ENCODE data around the gene DEAF1. TPM values are rescaled to one million over a fixed set of nuclear protein-coding genes. Genes with fewer than 3 reads are reported as not detected.

The DEAF1 gene
- total RNA-seq, 1 experiment from 2014 or later = 139 TPM

DNA sequence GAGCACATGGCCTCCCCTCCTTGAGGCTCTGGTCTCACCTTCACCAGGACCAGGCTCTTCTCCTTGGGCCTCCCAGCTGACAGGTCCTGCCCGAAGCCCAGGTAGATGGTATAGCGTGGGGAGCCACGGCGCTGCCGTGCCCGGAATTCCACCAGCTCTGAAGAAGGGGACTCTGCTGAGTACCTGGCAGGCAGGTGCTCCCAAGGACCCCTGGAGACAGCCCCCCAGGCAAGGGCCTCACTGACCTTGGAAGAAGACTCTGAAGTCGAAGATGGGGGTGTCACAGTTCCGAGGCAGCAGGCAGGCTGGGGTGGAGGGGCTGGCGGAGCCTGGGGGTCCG lies 82.1 kb downstream of the DEAF1 start:
- DNase-seq (ENCODE audit: low spot score) = no peak

DNA sequence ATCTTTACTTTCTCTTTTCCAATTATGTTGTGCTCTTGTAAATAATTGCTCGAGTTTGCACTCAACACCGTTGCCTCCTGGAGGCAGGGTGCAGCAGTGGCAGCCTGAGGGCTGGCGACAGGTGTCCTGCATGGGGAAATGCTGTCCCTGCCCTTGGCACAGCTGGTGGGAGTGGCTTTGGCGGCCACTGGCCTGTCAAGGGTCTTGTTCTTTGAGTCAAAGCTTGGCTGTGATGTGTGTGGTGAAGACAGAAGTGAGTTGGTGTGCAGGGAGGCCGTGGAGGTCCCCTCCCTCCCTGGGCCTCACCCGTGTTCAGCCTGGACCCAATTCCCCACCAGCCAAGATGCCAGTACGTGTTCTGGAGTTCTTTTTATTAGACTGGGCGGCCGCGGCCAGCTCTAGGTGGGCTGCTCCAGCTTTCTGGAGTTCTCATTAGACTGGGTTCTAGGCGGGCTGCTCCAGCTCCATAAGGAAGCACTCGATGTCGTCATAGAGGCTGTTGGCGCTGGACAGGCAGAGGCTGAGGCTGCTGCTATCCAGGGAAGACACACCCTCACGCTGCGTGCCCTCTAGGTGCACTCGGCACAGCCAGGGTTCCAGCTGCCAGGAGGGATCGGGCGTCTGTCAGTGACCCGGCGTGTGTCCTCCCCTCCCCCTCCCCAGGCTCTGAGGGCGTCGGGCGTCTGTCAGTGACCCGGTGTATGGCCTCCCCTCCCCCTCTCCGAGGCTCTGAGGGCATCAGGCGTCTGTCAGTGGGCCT lies 82.6 kb downstream of the DEAF1 start:
- DNase-seq (ENCODE audit: low spot score) = peak; percentile 83

DNA sequence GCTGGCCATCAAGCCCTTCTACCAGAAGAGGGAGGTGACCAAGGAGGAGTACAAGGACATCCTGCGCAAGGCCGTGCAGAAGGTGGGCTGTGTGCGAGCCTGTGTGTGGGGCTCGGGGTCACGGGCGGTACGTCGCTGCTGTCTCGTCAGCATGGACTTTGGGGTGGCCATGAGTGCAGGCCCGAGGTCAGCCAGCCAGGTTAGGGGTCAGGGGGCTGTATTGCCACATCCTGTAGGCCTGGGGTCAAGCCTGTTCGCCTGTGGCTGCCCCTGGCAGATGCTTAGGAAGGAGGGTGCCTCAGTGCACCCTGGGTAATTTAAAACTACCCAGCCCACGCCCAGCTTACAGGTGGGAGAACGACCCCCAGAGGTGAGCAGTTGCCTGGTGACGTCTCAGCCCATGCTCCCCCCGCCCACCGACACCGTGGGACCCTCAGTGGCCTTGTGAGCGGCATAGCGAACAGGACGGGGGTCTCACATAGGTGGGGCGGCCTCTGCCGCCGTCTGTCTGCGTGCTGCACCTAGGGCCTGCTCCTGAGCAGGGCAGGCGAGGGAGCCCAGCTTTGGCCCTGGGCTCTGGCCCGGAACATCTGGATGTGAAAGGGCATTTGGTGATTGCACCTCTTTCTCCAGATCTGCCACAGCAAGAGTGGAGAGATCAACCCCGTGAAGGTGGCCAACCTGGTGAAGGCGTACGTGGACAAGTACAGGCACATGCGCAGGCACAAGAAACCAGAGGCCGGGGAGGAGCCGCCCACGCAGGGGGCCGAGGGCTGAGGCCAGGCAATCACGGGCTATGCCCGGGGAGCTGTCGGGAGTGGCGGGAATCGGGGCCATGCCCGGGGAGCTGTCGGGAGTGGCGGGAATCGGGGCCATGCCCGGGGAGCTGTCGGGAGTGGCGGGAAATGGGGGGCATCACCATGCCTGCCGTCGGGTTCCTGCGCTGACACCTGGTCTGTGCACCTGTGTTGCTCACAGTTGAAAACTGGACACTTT lies 83.7 kb downstream of the DEAF1 start:
- DNase-seq (ENCODE audit: low spot score) = no peak

DNA sequence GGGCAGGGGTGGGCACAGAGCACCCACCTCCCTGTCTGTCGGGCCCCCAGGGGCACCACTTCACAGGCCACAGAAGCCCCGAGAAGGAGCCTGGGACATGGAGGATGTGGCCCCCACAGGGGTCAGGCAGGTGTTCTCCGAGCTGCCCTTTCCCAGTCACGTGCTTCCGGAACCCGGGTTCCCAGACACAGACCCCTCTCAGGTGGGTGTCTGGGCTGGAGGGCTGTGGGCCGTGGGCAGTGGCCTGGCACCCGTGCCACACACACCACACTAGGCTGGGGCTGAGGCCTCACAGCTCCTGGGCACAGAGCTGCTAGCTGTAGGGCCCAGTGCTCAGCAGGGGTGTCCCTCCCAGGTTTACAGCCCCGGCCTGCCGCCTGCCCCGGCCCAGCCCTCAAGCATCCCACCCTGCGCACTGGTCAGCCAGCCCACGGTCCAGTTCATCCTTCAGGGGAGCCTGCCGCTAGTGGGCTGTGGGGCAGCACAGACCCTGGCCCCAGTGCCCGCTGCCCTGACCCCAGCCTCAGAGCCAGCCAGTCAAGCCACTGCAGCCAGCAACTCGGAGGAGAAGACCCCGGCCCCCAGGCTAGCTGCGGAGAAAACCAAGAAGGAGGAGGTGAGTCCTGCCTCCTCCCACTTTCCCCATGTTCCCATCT lies 84.7 kb downstream of the DEAF1 start:
- no peak for DNase-seq (ENCODE audit: low spot score)

DNA sequence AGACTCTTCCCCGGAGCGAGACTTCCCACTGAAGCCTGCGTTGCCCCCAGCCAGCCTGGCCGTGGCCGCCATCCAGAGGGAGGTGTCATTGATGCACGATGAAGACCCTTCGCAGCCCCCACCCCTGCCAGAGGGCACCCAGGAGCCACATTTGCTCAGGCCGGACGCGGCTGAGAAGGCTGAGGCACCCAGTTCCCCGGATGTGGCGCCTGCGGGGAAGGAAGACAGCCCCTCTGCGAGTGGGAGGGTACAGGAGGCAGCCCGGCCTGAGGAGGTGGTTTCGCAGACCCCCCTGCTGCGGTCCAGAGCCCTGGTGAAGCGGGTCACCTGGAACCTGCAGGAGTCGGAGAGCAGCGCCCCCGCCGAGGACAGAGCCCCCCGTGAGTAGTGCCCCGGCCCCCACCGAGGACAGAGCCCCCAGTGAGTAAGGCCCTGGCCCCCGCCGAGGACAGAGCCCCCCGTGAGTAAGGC lies 85.6 kb downstream of the DEAF1 start:
- DNase-seq (ENCODE audit: low spot score) = no peak

DNA sequence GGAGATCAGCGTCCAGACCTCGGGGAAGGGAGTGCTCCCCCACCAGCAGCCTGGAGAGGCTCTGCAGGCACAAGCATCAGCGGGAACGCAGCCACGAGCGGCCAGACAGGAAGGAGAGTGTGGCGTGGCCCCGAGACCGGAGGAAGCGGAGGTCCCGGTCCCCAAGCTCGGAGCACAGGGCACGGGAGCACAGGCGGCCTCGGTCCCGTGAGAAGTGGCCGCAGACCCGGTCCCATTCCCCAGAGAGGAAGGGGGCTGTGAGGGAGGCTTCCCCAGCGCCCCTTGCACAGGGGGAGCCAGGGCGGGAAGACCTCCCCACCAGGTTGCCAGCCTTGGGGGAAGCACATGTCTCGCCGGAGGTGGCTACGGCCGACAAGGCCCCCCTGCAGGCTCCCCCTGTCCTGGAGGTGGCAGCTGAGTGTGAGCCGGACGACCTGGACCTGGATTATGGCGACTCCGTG lies 86.2 kb downstream of the DEAF1 start:
- DNase-seq (ENCODE audit: low spot score) = no peak

DNA sequence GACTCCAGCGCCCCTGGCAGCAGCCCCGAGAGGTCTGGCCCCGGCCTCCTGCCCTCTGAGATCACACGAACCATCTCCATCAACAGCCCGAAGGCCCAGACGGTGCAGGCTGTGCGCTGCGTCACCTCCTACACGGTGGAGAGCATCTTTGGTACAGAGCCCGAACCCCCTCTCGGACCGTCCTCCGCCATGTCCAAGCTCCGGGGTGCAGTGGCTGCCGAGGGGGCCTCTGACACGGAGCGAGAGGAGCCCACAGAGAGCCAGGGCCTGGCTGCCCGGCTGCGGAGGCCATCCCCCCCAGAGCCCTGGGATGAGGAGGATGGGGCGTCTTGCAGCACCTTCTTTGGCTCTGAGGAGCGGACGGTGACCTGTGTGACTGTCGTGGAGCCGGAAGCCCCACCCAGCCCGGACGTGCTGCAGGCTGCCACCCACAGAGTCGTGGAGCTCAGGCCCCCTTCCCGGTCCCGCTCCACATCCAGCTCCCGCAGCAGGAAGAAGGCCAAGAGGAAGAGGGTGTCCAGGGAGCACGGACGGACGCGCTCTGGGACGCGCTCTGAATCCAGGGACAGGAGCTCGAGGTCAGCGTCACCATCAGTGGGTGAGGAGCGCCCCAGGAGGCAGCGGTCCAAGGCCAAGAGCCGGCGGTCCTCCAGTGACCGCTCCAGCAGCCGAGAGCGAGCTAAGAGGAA lies 86.9 kb downstream of the DEAF1 start:
- DNase-seq (ENCODE audit: low spot score) = no peak

DNA sequence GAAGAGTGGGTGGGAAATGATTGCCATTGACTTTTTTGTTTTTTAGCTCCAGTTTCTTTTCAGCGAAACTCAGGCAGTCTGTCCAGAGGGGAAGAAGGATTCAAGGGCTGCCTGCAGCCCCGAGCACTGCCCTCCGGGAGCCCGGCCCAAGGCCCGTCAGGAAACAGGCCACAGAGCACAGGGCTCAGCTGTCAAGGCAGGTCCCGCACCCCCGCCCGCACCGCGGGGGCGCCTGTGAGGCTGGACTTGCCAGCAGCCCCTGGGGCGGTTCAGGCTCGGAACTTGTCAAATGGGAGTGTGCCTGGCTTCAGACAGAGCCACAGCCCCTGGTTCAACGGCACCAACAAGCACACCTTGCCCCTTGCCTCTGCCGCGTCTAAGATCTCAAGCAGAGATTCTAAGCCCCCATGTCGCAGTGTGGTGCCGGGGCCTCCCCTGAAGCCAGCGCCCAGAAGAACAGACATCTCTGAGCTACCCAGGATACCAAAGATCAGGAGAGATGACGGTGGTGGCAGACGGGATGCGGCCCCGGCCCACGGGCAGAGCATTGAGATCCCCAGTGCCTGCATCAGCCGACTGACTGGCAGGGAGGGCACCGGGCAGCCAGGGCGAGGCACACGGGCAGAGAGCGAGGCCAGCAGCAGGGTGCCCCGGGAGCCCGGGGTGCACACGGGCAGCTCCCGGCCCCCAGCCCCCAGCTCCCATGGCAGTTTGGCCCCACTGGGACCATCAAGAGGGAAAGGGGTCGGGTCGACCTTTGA lies 87.8 kb downstream of the DEAF1 start:
- DNase-seq (ENCODE audit: low spot score) = no peak

DNA sequence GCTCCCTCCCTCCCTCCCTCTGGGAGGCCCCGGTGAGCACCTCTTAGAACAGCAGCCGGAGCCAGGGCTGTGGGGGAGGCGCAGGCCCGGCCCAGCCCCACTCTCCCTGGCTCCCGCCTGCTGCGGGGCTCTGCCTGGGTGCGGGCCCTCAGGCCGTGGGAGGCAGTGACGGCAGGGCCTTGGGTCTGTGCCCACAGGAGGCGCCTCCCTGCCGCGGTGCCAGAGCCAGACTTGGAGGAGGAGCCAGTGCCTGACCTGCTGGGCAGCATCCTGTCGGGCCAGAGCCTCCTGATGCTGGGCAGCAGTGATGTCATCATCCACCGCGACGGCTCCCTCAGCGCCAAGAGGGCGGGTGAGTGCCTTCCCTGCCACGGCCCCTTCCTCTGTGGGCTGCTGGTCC lies 88.8 kb downstream of the DEAF1 start:
- peak; percentile 95 for DNase-seq (ENCODE audit: low spot score)

DNA sequence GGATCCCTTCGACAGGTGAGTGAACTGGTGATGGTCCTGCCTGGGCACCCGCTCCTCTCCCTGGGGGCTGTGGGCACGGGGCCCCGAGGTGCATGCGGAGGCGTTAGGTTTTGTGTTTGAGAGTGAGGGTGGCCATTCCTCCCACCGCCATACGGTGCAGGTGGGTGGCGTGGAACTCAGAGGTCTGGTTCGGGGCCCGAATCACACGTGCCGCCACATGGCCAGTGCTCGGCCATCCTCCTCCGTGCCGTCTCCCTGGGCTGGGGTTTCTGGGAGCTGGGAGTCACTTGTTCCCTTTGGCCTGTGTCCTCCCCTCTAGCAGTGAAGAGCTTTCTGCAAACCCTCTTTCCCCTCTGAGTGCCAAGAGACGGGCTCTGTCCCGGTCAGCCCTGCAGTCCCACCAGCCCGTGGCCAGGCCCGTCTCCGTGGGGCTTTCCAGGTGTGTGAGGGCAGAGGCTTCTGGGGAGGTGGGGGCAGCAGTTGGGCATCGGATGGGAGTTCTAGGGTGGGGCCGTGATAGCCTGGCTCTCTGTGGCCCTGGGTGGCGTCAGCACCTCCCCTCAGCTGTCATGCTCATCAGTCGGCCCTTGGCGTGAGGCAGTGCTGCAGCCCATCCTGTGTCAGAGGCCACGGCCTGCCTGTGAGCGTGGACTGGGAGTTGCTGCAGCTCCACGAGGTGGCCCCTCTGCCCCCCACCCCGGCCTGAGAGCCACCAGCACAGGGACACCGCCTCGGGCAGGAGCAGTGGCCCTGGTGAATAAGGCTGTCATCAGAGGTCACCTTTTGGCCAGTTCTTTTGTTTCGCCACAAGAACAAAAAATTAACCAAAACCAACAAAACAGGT lies 89.5 kb downstream of the DEAF1 start:
- DNase-seq (ENCODE audit: low spot score) = peak; percentile 20

DNA sequence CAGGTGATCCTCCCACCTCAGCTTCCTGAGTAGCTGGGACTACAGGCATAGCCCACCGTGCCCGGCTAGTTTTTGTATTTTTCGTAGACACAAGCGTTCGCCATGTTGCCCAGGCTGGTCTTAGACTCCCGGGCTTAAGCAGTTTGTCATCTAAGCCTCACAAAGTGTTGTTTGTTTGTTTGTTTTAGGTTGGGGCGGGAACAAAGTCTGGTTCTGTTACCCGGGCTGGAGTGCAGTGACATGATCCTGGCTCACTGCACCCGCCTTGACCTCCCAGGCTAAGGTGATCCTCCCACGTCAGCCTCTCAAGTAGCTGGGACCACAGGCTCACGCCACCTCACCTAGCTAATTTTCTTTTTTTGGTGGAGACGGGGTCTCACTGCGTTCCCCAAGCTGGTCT lies 91.9 kb downstream of the DEAF1 start:
- DNase-seq (ENCODE audit: low spot score) = no peak

DNA sequence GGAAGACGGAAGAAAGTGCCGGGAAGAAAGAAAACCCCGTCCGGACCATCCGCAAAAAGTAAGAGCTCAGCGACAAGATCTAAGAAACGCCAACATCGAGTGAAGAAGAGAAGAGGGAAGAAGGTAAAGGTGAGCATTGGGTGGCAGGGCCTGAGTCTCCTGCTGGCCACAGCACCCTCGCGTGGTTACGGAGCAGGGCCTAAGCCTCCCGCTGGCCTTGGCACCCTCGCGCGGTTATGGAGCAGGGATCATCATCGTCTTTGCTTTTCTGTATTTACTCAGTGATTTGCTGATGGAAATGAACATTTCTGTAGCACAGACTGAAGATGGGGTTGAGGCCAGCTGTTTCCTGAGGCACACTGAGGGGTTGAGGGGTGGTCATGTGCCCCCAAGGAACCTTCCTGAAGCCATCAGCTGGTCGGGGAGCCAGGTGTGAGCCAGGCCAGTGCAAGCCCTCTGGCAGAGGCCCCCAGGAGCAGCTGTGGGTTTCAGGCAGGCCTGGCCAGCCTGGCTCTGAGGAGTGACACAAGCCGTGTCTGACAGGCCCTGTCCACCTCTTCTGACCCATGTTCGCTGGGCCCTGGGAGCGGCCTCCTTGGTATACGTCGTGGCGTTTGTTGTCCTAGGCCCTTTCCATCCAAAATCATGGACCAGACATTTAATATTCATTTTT lies 93.3 kb downstream of the DEAF1 start:
- no peak for DNase-seq (ENCODE audit: low spot score)

DNA sequence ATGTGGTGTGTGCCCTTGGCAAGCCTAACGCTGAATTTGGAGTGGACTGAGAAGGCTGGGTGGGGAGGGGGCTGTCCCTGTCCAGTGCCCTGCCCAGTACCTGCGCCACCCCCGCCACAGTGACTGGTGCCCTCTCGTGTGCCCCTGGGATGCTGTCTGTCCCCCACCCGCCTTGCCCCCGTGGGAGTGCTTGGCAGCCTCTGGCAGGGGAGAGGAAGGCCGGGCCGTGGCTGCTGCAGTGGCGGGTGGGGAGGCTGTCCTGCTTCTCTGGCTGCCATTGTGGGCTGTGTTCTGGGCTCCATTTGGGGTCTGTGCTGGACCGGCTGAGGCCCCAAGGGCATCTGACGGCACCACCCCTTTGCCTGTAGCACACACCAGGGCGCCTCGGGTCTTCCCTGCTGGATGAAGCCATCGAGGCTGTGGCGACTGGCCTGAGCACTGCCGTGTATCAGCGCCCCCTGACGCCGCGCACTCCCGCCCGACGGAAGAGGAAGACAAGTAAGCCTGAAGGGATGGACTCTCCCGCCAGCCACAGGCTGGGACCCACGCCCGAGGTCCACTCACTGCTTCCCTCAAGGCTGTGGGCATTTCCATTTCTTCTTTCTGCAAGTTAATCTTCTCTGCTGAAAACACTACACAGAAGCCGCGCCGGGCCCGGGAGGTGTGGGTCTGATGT lies 96.9 kb downstream of the DEAF1 start:
- DNase-seq (ENCODE audit: low spot score) = no peak

DNA sequence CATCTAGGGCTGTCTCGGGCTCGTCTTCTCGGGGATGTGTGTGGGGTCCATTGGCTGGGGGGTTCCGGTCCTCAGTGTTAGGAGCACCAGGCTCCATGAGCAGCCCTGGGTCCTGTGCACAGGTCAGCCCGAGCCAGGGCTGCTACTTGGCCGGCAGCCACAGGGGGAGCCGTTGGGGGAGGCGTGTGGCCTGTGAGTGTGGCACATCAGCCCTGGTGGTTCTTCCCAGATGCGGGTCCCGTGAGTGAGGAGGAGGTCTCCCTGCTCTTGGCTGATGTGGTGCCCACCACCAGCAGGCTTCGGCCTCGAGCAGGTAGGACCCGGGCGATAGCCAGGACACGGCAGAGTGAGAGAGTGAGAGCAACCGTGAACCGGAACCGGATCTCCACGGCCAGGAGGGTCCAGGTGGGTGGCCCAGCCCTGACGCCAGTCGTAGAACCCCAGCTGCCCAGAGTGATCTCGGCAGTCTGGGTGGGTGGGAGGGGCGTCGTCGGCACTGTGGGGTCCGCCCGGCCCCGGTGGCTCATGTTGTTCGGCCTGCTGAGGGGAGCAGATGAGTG lies 97.8 kb downstream of the DEAF1 start:
- DNase-seq (ENCODE audit: low spot score) = no peak

DNA sequence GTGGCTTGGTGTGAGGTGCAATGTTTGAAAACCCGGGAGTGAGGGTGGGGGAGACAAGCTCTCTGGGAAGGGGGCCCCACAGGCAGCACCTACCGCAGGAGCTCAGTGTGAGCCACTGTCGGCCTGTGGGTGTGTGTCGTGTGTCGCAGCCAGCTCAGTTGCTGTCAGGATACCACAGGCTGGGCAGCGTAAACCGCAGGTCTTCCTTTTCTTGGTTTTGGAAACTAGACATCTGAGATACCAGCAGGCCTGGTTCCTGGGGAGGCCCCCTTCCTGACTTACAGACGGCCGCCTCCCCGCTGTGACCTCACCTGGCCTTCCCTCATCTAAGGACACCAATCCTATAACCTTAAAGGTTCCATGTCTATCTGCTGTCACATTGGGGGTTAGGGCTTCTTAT lies 98.6 kb downstream of the DEAF1 start:
- DNase-seq (ENCODE audit: low spot score) = no peak

DNA sequence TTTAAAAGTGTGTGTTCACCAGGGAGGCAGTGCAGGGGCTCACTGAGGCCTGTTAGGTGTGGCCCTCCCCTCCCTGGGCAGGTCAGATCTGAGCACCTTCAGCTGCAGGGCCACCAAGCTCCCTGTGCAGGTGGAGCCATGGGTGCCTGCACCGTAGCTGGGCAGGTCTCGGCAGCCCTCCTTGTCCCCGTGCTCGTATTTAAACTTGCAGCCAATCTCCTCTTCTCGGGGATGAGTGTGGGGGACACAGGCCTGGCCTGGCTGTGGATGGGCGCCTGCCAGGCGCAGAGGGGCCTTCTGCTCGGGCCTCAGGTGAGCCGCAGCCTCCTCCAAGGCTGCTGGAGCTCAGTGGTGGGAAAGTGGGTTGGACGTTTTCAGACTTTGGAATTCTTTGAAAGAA lies 99.6 kb downstream of the DEAF1 start:
- no peak for DNase-seq (ENCODE audit: low spot score)
